Type B pancreatic cell (in vitro differentiated cells): ENCODE results near the gene SERPIND1. TPM values are rescaled to one million over a fixed set of nuclear protein-coding genes. Genes with fewer than 3 reads are reported as not detected.

ENCODE experiments used
- DNase-seq: peaks from one replicate; pipeline ENCODE4 v3.0.0; 2021; ENCODE audit warnings: mixed read lengths; ENCODE audit not compliant: unreplicated experiment; ENCODE audit errors: extremely low spot score
- H3K27ac Mint-ChIP-seq: 2 replicates; pipeline ENCODE4 v1.8.0; 2021; ENCODE audit warnings: mild to moderate bottlenecking, mixed read lengths
- H3K27me3 Mint-ChIP-seq: 2 replicates; pipeline ENCODE4 v1.8.0; 2021; ENCODE audit warnings: mixed read lengths
- H3K36me3 Mint-ChIP-seq: 2 replicates; pipeline ENCODE4 v1.8.0; 2021; ENCODE audit warnings: mixed read lengths
- H3K4me1 Mint-ChIP-seq: one replicate; pipeline ENCODE4 v1.8.0; 2021; ENCODE audit warnings: mixed read lengths; ENCODE audit not compliant: unreplicated experiment
- H3K4me3 Mint-ChIP-seq: 2 replicates; pipeline ENCODE4 v1.8.0; 2021; ENCODE audit warnings: mild to moderate bottlenecking, mixed read lengths
- H3K9me3 Mint-ChIP-seq: 2 replicates; pipeline ENCODE4 v1.8.0; 2021; ENCODE audit warnings: mixed read lengths
- total RNA-seq: library from RNA; stranded (reverse); gene quantifications from 2 replicates; pipeline ENCODE4 v1.2.1, GENCODE V29; 2021; ENCODE audit warnings: low replicate concordance
- TF ChIP-seq, protein P1 (sequence below): fragments of 200-600 bp; sonication (generic); conservative IDR thresholded peaks from 2 replicates; pipeline ENCODE4 v1.5.0; 2021; ENCODE audit warnings: antibody characterized with exemption, mild to moderate bottlenecking

The SERPIND1 gene
- total RNA-seq, 1 donor from 2014 or later, result 7.1 TPM

DNA sequence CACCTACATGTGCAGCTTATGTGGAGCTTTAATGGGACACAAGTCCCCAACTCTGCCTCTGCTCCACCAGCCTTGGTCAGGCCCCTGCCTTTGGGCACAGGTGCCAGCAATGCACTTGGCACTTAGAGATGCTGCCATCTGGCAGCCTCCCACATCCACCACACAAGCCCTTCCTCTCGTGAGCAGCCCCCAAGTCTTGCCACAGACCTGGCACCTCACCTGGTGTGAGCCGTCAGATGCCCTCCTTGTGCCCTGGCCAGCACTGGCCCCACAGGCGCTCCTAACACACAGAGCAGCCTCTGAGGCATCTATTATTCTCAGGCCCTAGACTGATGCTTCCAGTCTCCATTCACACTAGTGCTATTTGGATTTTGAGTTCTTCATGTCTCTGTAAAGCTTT is 24.5 kb upstream of the SERPIND1 start:
- H3K36me3 Mint-ChIP-seq, result peaks cover 4% of the 10 kb centered on the region
- H3K27me3 Mint-ChIP-seq, result no peaks in the 10 kb centered on the region
- TF ChIP-seq, protein P1, sequence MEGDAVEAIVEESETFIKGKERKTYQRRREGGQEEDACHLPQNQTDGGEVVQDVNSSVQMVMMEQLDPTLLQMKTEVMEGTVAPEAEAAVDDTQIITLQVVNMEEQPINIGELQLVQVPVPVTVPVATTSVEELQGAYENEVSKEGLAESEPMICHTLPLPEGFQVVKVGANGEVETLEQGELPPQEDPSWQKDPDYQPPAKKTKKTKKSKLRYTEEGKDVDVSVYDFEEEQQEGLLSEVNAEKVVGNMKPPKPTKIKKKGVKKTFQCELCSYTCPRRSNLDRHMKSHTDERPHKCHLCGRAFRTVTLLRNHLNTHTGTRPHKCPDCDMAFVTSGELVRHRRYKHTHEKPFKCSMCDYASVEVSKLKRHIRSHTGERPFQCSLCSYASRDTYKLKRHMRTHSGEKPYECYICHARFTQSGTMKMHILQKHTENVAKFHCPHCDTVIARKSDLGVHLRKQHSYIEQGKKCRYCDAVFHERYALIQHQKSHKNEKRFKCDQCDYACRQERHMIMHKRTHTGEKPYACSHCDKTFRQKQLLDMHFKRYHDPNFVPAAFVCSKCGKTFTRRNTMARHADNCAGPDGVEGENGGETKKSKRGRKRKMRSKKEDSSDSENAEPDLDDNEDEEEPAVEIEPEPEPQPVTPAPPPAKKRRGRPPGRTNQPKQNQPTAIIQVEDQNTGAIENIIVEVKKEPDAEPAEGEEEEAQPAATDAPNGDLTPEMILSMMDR, result no peak
- H3K9me3 Mint-ChIP-seq, result no peaks in the 10 kb centered on the region
- no peaks in the 10 kb centered on the region for H3K4me1 Mint-ChIP-seq
- no peak overlapping the region for H3K27ac Mint-ChIP-seq
- DNase-seq, result no peak
- no peak overlapping the region for H3K4me3 Mint-ChIP-seq

DNA sequence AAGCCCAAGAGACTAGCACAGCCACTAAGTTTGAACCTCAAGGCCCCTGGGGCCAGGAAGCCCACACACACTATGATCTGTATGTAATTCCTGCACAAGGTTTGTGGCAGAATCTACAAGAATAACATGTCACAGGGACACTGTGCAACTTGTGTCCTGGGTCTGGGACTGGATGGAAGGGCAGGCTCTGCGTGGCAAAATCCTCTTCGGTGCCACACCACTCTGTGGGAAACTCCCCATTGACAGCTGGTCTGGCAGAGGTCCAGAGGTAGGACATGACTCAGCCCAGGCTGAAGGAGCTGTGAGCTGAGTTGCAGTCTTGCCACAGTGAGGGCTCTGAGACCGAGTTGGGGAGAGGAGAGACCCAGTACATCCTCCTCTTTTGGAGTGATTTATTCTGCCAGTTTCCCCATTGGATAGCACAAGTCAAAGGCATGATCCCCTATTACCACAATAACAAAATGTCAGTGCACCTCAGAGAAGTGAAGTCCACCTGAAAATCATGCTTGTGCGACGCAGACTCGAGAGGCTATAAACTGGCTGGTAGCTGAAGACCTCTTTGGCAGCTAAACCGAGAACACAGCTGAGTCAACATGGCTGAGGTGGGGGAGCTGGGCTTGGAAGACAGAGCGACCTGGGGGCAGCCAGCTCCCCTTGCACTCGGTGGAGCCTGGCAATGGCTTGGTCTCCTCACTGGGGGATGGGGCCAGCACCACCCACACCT is 23.3 kb upstream of the SERPIND1 start:
- no peaks in the 10 kb centered on the region for H3K27me3 Mint-ChIP-seq

DNA sequence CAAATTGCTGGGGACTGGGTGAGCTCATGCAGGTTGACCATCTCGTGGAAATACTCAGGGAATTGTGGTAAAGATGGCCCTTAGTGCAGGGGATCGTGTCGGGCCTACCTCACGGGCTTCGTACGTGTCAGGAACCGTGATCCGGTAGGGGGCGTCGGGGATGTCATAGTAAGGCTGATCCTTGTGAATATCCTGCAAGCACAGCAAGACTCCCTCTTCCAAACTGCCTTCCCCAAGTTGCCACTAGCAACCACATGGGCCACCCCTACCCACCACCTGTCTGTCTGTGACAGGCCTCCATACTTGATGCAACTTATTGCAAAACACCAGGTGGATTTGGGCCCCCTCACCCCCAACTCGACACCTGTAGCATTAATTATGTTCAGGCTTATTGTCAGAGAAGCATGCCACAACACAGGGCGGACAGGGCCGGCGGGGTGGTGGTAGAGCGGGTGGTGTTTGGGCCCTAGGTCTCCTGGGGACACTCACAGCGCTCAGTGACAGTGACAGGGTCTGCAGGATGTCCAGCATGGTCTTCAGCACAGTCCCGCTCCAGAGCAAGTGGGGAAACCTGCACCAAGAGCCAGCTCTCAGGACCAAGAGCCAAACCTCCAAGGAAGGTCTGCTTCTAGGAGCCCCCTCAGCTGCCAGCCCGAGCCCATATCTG is 22.6 kb upstream of the SERPIND1 start:
- DNase-seq, result no peak
- Mint-ChIP-seq H3K27ac (no peak overlapping the region), H3K36me3 (peaks cover 4% of the 10 kb centered on the region), H3K4me1 (no peaks in the 10 kb centered on the region), H3K4me3 (no peak overlapping the region), H3K27me3 (no peaks in the 10 kb centered on the region), H3K9me3 (no peaks in the 10 kb centered on the region)
- TF ChIP-seq, protein P1, result peak; percentile 25

More for the DNA sequence above, 23.3 kb upstream of the SERPIND1 start:
- TF ChIP-seq, protein P1, result no peak
- Mint-ChIP-seq H3K9me3 (no peaks in the 10 kb centered on the region), H3K4me3 (no peak overlapping the region), H3K36me3 (peaks cover 4% of the 10 kb centered on the region), H3K4me1 (no peaks in the 10 kb centered on the region), H3K27ac (no peak overlapping the region)
- DNase-seq, result no peak

DNA sequence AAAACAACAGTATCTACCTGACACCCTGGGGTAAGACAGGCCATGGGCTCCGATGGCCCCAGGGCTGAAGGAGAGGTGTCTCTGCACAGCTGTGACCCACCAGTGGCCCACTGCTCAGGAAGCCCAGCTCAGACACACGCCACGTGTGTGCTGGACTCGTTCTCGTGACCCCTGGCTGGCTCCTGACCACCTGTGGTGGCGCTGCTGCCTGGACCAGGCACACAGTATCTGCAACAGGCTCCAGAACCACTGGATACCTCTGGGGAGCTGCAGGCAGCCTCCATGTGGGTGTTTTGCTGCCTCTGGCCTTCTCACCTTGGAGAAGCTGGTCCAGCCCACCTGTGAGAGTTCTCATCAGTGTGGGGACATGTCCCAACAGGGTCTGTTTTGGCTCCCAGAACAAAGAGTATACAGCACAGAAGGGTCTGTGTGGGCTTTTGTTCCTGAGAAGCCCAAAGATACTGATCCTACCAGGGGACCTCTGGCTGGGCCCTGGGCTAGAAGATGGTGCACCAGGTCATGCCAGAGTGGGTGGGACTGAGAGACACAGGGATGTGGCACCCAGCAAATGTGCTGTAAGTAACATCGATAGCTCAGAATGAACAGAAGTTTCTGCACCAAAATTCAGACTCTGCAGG is 21.7 kb upstream of the SERPIND1 start:
- TF ChIP-seq, protein P1, result no peak
- Mint-ChIP-seq H3K9me3 (no peaks in the 10 kb centered on the region), H3K4me1 (no peaks in the 10 kb centered on the region), H3K27ac (no peak overlapping the region), H3K27me3 (no peaks in the 10 kb centered on the region), H3K36me3 (peaks cover 9% of the 10 kb centered on the region), H3K4me3 (no peak overlapping the region)
- no peak for DNase-seq

DNA sequence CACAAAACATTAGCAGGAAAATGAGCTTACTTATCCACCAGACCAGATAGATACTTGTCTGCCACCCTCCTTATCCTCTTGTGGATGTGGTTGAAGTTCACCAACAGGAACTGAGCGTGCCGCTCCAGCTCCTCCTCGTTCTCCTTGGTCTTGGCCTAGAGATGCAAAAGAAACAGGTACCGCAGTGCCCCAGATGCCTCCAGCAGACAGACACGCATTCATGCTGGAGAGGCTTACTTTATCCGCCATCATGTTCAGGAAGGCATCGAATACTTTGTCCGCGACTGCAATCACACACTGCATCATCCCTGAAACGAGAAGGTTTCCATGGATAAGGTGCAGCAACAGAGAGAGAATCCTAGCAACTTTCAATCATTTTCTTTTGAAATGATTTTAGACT is 21.0 kb upstream of the SERPIND1 start:
- H3K4me1 Mint-ChIP-seq, result no peaks in the 10 kb centered on the region
- H3K4me3 Mint-ChIP-seq, result no peak overlapping the region
- H3K9me3 Mint-ChIP-seq, result no peaks in the 10 kb centered on the region
- H3K36me3 Mint-ChIP-seq, result peaks cover 9% of the 10 kb centered on the region
- TF ChIP-seq, protein P1, result no peak
- DNase-seq, result no peak
- H3K27ac Mint-ChIP-seq, result no peak overlapping the region
- no peaks in the 10 kb centered on the region for H3K27me3 Mint-ChIP-seq
